ENCODE results near the gene VSTM1. TPM values are rescaled to one million over a fixed set of nuclear protein-coding genes. Genes with fewer than 3 reads are reported as not detected.
"Not testable (repeated sequence)": the region's sequence is repeated elsewhere in the genome, so short reads cannot be mapped to it uniquely, and the experiment has no call there.

The VSTM1 gene
- total and polyA plus RNA-seq, 4 donors: 1.4 to 4.5 (median 3.6) TPM; not detected in 1

DNA sequence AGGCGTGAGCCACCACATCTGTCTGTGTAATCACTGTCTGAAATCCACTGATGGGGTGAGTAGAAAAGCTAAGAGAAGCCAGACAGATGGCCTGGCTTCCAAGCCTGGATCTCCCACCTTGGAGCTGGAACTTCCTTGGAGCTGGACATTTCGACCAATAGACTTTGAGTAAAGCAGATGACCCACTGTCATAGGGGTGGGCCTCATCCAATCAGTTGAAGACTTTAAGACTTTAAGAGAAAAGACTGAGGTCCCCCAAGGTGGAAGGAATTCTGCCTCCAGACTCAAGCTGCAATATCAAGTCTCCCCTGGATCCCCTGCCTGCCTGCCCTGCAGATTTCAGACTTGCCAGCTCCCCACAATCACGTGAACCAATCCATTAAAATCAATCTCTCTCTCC is 20.7 kb downstream of the VSTM1 start:
- no peaks in the 10 kb centered on the region for H3K27me3 ChIP-seq (ENCODE audit: control insufficient read depth in 3 of 3, insufficient read depth in 3 of 3, low read length in 2 of 3)
- no peaks in the 10 kb centered on the region for H3K4me1 ChIP-seq (ENCODE audit: control insufficient read depth in 5 of 5, insufficient read depth in 5 of 5, low read length in 5 of 5)
- H3K27ac ChIP-seq (ENCODE audit: low read depth in 1 of 2, low read length in 1 of 2): no peak overlapping the region
- TF ChIP-seq, protein P1, sequence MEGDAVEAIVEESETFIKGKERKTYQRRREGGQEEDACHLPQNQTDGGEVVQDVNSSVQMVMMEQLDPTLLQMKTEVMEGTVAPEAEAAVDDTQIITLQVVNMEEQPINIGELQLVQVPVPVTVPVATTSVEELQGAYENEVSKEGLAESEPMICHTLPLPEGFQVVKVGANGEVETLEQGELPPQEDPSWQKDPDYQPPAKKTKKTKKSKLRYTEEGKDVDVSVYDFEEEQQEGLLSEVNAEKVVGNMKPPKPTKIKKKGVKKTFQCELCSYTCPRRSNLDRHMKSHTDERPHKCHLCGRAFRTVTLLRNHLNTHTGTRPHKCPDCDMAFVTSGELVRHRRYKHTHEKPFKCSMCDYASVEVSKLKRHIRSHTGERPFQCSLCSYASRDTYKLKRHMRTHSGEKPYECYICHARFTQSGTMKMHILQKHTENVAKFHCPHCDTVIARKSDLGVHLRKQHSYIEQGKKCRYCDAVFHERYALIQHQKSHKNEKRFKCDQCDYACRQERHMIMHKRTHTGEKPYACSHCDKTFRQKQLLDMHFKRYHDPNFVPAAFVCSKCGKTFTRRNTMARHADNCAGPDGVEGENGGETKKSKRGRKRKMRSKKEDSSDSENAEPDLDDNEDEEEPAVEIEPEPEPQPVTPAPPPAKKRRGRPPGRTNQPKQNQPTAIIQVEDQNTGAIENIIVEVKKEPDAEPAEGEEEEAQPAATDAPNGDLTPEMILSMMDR (IDR thresholded peaks at IDR 0.05; ENCODE audit: control extremely low read depth, extremely low read depth): no peak
- ATAC-seq (ENCODE audit: insufficient read depth, low FRiP score): no peak
- DNase-seq: no peak
- WGBS, 2 donors: 76 to 96% methylated on average over 3 of the region's 3 CpGs
- peaks cover 0 to 2% (median 0%) of the 10 kb centered on the region in 4 donors for H3K9me3 ChIP-seq (ENCODE audit: control insufficient read depth in 4 of 4, insufficient read depth in 3 of 4, low read length in 3 of 4)
- no peaks in the 10 kb centered on the region for H3K36me3 ChIP-seq (ENCODE audit: control insufficient read depth in 4 of 4, insufficient read depth in 4 of 4, low read length in 4 of 4)
- no peak overlapping the region for H3K9ac ChIP-seq (ENCODE audit: insufficient read depth in 1 of 2, low read length in 2 of 2)
- H3K4me3 ChIP-seq: no peak overlapping the region

DNA sequence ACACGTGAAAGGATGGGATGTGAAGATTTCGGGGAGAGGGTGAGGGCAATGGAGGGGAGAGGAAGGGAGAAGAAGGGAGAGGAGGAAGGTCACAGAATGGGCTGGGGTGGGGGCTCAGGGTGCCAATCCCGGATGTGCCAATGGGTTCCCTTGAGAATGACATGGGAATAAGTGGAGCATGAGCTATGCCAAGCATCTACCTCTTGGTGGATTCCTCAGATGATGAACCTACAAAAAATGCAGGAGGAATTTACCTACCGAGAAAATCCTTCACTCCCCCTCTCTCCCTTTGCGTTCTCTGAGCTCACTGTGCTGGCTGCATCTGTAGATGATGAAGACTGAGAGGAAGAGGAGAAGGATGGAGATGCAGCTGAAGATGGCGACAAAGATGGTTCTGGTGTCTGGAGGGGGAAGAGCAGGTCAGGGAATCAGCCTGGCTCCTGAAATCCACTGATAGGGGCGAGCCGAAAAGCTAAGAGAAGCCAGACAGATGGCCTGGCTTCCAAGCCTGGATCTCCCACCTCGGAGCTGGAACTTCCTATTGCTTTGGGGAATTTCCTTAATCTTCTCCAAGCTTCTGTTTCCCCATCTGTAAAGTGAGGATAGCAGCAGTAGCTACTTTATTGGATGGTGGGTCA is 21.6 kb downstream of the VSTM1 start:
- 62 to 68% methylated on average over 9 of the region's 9 CpGs for WGBS, 2 donors
- TF ChIP-seq, protein P1 (IDR thresholded peaks at IDR 0.05; ENCODE audit: control extremely low read depth, extremely low read depth): no peak
- no peak overlapping the region for H3K27ac ChIP-seq (ENCODE audit: low read depth in 1 of 2, low read length in 1 of 2)
- no peak for ATAC-seq (ENCODE audit: insufficient read depth, low FRiP score)
- no peaks in the 10 kb centered on the region for H3K4me1 ChIP-seq (ENCODE audit: control insufficient read depth in 5 of 5, insufficient read depth in 5 of 5, low read length in 5 of 5)
- H3K9me3 ChIP-seq (ENCODE audit: control insufficient read depth in 4 of 4, insufficient read depth in 3 of 4, low read length in 3 of 4): peaks cover 0 to 2% (median 0%) of the 10 kb centered on the region in 4 donors
- no peak for DNase-seq
- H3K4me3 ChIP-seq: no peak overlapping the region
- H3K36me3 ChIP-seq (ENCODE audit: control insufficient read depth in 4 of 4, insufficient read depth in 4 of 4, low read length in 4 of 4): no peaks in the 10 kb centered on the region
- H3K9ac ChIP-seq (ENCODE audit: insufficient read depth in 1 of 2, low read length in 2 of 2): no peak overlapping the region
- no peaks in the 10 kb centered on the region for H3K27me3 ChIP-seq (ENCODE audit: control insufficient read depth in 3 of 3, insufficient read depth in 3 of 3, low read length in 2 of 3)

DNA sequence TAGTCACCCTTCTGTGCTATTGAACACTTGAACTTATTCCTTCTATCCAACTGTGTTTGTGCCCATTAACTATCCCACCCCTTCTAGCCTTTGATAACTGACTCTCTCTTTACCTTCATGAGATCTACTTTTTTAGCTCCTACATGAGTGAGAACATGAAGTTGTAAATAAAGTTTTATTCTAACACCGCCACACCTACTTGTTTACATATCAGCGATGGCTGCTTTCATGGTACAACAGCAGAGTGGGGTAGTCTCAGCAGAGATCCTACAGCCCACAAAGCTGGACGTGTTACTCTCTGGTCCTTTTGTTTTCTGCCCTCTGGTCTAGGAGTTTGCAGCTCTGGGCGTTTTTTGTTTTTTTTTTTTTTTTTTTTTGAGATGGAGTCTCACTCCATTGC is 23.7 kb downstream of the VSTM1 start:
- Histone ChIP-seq H3K27me3 (ENCODE audit: control insufficient read depth in 3 of 3, insufficient read depth in 3 of 3, low read length in 2 of 3) (no peaks in the 10 kb centered on the region), H3K36me3 (ENCODE audit: control insufficient read depth in 4 of 4, insufficient read depth in 4 of 4, low read length in 4 of 4) (no peaks in the 10 kb centered on the region), H3K27ac (ENCODE audit: low read depth in 1 of 2, low read length in 1 of 2) (no peak overlapping the region), H3K9me3 (ENCODE audit: control insufficient read depth in 4 of 4, insufficient read depth in 3 of 4, low read length in 3 of 4) (peaks cover 0 to 2% (median 0%) of the 10 kb centered on the region in 4 donors), H3K4me3 (no peak overlapping the region), H3K4me1 (ENCODE audit: control insufficient read depth in 5 of 5, insufficient read depth in 5 of 5, low read length in 5 of 5) (no peaks in the 10 kb centered on the region), H3K9ac (ENCODE audit: insufficient read depth in 1 of 2, low read length in 2 of 2) (no peak overlapping the region)
- DNase-seq (no peak), ATAC-seq (ENCODE audit: insufficient read depth, low FRiP score) (no peak)
- TF ChIP-seq, protein P1 (IDR thresholded peaks at IDR 0.05; ENCODE audit: control extremely low read depth, extremely low read depth): no peak
- 79 to 93% methylated on average over 4 of the region's 4 CpGs for WGBS, 2 donors

DNA sequence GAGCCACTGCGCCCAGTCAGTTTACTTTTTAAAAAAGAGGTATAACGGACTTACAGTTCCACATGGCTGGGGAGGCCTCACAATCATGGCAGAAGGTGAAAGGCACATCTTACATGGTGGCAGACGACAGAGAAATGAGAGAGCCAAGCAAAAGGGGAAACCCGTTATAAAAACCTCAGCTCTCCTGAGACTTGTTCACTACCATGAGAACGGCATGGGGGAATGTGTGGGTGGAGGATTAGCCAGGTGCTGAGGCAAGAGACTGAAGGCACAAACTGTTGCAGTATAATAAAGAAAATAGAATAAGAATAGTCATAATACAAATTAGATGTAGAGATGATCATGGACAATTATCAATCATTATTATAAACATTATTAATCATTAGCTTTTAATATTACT is 27.2 kb downstream of the VSTM1 start:
- not testable (repeated sequence) for H3K4me1 ChIP-seq (ENCODE audit: control insufficient read depth in 5 of 5, insufficient read depth in 5 of 5, low read length in 5 of 5); DNase-seq; H3K36me3 ChIP-seq (ENCODE audit: control insufficient read depth in 4 of 4, insufficient read depth in 4 of 4, low read length in 4 of 4); H3K27ac ChIP-seq (ENCODE audit: low read depth in 1 of 2, low read length in 1 of 2); H3K9me3 ChIP-seq (ENCODE audit: control insufficient read depth in 4 of 4, insufficient read depth in 3 of 4, low read length in 3 of 4); H3K4me3 ChIP-seq; ATAC-seq (ENCODE audit: insufficient read depth, low FRiP score); H3K9ac ChIP-seq (ENCODE audit: insufficient read depth in 1 of 2, low read length in 2 of 2); H3K27me3 ChIP-seq (ENCODE audit: control insufficient read depth in 3 of 3, insufficient read depth in 3 of 3, low read length in 2 of 3)
- 85 to 91% methylated on average over 5 of the region's 5 CpGs for WGBS, 2 donors
